Measurements from ENCODE around the gene STUM. TPM values are rescaled to one million over a fixed set of nuclear protein-coding genes. Genes with fewer than 3 reads are reported as not detected.

STUM gene
- total RNA-seq, 2 experiments from 2014 or later = not detected

- peaks cover 49% of the 10 kb centered on the region for H3K27me3 Mint-ChIP-seq
- Histone ChIP-seq H3K4me1 (ENCODE audit: insufficient read depth, low read length) (no peaks in the 10 kb centered on the region), H3K27ac (ENCODE audit: low read depth in 1 of 2, low read length in 2 of 2) (no peak overlapping the region), H3K9me3 (ENCODE audit: control insufficient read depth in 1 of 2, insufficient read depth in 1 of 2, low read length in 2 of 2) (no peaks in the 10 kb centered on the region), H3K4me3 (ENCODE audit: low read length) (no peak overlapping the region), H3K36me3 (ENCODE audit: insufficient read depth, low read length) (no peaks in the 10 kb centered on the region), H3K27me3 (ENCODE audit: control insufficient read depth in 1 of 2, insufficient read depth in 2 of 2, low read length in 2 of 2) (peaks cover 9 to 13% of the 10 kb centered on the region in 2 experiments)
- ChIA-PET CTCF (no interaction called here), POLR2A (no interaction called here)
- DNase-seq = no peak
- H3K4me1 Mint-ChIP-seq (ENCODE audit: low read depth) = no peaks in the 10 kb centered on the region
- TF ChIP-seq CTCF (IDR thresholded peaks at IDR 0.05) = no peak
- H3K9me3 Mint-ChIP-seq = no peaks in the 10 kb centered on the region
- H3K36me3 Mint-ChIP-seq (ENCODE audit: low read depth) = no peaks in the 10 kb centered on the region
- no peak overlapping the region for H3K4me3 Mint-ChIP-seq
- H3K27ac Mint-ChIP-seq = no peak overlapping the region
- intact Hi-C loops (cut with DNase I, micrococcal nuclease) = no loop called here
- ATAC-seq (ENCODE audit: poor library complexity) = no peak
These were observed 41.6 kb upstream of the STUM start for GRCh38 chr1:226506921-226507320.

- CTCF ChIA-PET = no interaction called here
- no peak for ATAC-seq (ENCODE audit: poor library complexity)
These were observed 38.1 kb upstream of the STUM start for GRCh38 chr1:226510453-226510852.

GRCh38 chr1:226511296-226511695, 37.3 kb upstream of the STUM start:
- ATAC-seq (ENCODE audit: poor library complexity) = no peak
- Mint-ChIP-seq H3K27ac (no peak overlapping the region), H3K36me3 (ENCODE audit: low read depth) (no peaks in the 10 kb centered on the region), H3K9me3 (no peaks in the 10 kb centered on the region), H3K4me1 (ENCODE audit: low read depth) (no peaks in the 10 kb centered on the region), H3K4me3 (no peak overlapping the region), H3K27me3 (peaks cover 40% of the 10 kb centered on the region)
- intact Hi-C loops (cut with DNase I, micrococcal nuclease) = no loop called here
- no peak for TF ChIP-seq CTCF (IDR thresholded peaks at IDR 0.05)
- ChIA-PET CTCF (no interaction called here), POLR2A (no interaction called here)
- Histone ChIP-seq H3K4me3 (ENCODE audit: low read length) (no peak overlapping the region), H3K4me1 (ENCODE audit: insufficient read depth, low read length) (no peaks in the 10 kb centered on the region), H3K36me3 (ENCODE audit: insufficient read depth, low read length) (no peaks in the 10 kb centered on the region), H3K27ac (ENCODE audit: low read depth in 1 of 2, low read length in 2 of 2) (no peak overlapping the region), H3K27me3 (ENCODE audit: control insufficient read depth in 1 of 2, insufficient read depth in 2 of 2, low read length in 2 of 2) (peaks cover 3 to 13% of the 10 kb centered on the region in 2 experiments), H3K9me3 (ENCODE audit: control insufficient read depth in 1 of 2, insufficient read depth in 1 of 2, low read length in 2 of 2) (no peaks in the 10 kb centered on the region)
- DNase-seq = no peak

More at GRCh38 chr1:226510453-226510852, 38.1 kb upstream of the STUM start:
- H3K36me3 ChIP-seq (ENCODE audit: insufficient read depth, low read length) = no peaks in the 10 kb centered on the region
- intact Hi-C loops (cut with DNase I, micrococcal nuclease) = no loop called here
- H3K27me3 ChIP-seq (ENCODE audit: control insufficient read depth in 1 of 2, insufficient read depth in 2 of 2, low read length in 2 of 2) = peaks cover 6 to 13% of the 10 kb centered on the region in 2 experiments
- no peak for DNase-seq
- POLR2A ChIA-PET = no interaction called here
- H3K4me1 ChIP-seq (ENCODE audit: insufficient read depth, low read length) = no peaks in the 10 kb centered on the region
- no peak overlapping the region for H3K27ac Mint-ChIP-seq
- H3K27me3 Mint-ChIP-seq = peaks cover 40% of the 10 kb centered on the region
- TF ChIP-seq CTCF (IDR thresholded peaks at IDR 0.05) = no peak
- no peaks in the 10 kb centered on the region for H3K4me1 Mint-ChIP-seq (ENCODE audit: low read depth)
- no peak overlapping the region for H3K4me3 ChIP-seq (ENCODE audit: low read length)
- H3K9me3 Mint-ChIP-seq = no peaks in the 10 kb centered on the region
- no peaks in the 10 kb centered on the region for H3K36me3 Mint-ChIP-seq (ENCODE audit: low read depth)
- H3K9me3 ChIP-seq (ENCODE audit: control insufficient read depth in 1 of 2, insufficient read depth in 1 of 2, low read length in 2 of 2) = no peaks in the 10 kb centered on the region
- H3K4me3 Mint-ChIP-seq = no peak overlapping the region
- no peak overlapping the region for H3K27ac ChIP-seq (ENCODE audit: low read depth in 1 of 2, low read length in 2 of 2)

Measured in CD4-positive, alpha-beta T cell (primary cell).